OCI-LY1 (cell line): Measurements from ENCODE around the gene ADH6.

Experiments used
- CTCF ChIP-seq: fragments of 200-600 bp; sonication (generic), shearing (Covaris generic); IDR thresholded peaks from 2 replicates; pipeline ENCODE4 v1.5.1; 2017; ENCODE audit warnings: mild to moderate bottlenecking, antibody characterized with exemption, low read length, moderate library complexity, mixed read lengths
- EZH2 ChIP-seq: fragments of 200-600 bp; sonication (generic), shearing (Covaris generic); IDR thresholded peaks from 2 replicates; pipeline ENCODE4 v1.8.0; 2017; ENCODE audit warnings: borderline replicate concordance, mixed run types, mild to moderate bottlenecking, antibody characterized with exemption, low read length, moderate library complexity, mixed read lengths

- no peak for TF ChIP-seq CTCF
- no peak for TF ChIP-seq EZH2
These were observed 57.5 kb downstream of the ADH6 start for GRCh38 chr4:99161373-99162099.
